K562 (cell line): ENCODE results near the gene MED15. TPM values are rescaled to one million over a fixed set of nuclear protein-coding genes. Genes with fewer than 3 reads are reported as not detected.

Experiments used
- ATAC-seq: fragments of 200-7000 bp; cut with Tn5 transposase; 3 replicates; pipeline ENCODE4 v1.9.1; 2020; ENCODE audit warnings: moderate library complexity
- BruUV-seq: library from RNA; stranded (reverse); fragments of 400-500 nt; replicated peaks from 2 replicates; lab custom pipeline; 2021; lab: Mats Ljungman, UMichigan
- CTCF ChIA-PET: fragments of 300-600 bp; formaldehyde crosslinking; extraction: SDS; loops from one replicate; lab custom pipeline; 2021; ENCODE audit warnings: low intra/inter-chr PET ratio; lab: Yijun Ruan, JAX
- POLR2A ChIA-PET: fragments of 300-600, 350-650 bp; sonication (Branson Sonifier 250); formaldehyde crosslinking; extraction: SDS; loops from one replicate; lab custom pipeline; 2021; ENCODE audit warnings: antibody characterized with exemption, inconsistent platforms; lab: Yijun Ruan, JAX
- DNase-seq, 4 experiments: peaks; one replicate each; pipeline versions ENCODE4 v3.0.0 to v3.0.0-alpha.2; 2011 to 2018; ENCODE audit warnings: low spot score in 3 of 4, mixed read lengths in 3 of 4; ENCODE audit errors: extremely low read depth in 1 of 4
- FAIRE-seq: peaks from 2 replicates; lab custom pipeline; 2011; peaks lifted over from hg19 to GRCh38; lab: Jason Lieb, UNC
- H2AFZ ChIP-seq: 2 replicates; pipeline ENCODE4 v1.6.0; 2011; ENCODE audit warnings: low read depth, low read length, control low read depth, inconsistent platforms
- H3K27ac ChIP-seq: fragments of 200-600 bp; 3 replicates; pipeline ENCODE4 v1.8.0; 2011; ENCODE audit warnings: low read depth, mild to moderate bottlenecking, control low read depth, inconsistent platforms, low read length, moderate library complexity, mixed read lengths; ENCODE audit errors: extremely low read depth
- H3K27me3 ChIP-seq, 2 experiments: fragments of 300-600 bp in 1 of 2; 2 replicates in 1 of 2; 3 replicates in 1 of 2; pipeline versions ENCODE4 v1.6.0 to v1.8.0; 2011; ENCODE audit warnings: inconsistent platforms in 2 of 2, low read length in 2 of 2, mild to moderate bottlenecking in 1 of 2, mixed read lengths in 1 of 2, moderate library complexity in 1 of 2; ENCODE audit not compliant: control insufficient read depth in 2 of 2, insufficient read depth in 2 of 2
- H3K36me3 ChIP-seq: fragments of 300-600 bp; 3 replicates; pipeline ENCODE4 v1.8.0; 2011; ENCODE audit warnings: mild to moderate bottlenecking, low read length, inconsistent platforms; ENCODE audit not compliant: control insufficient read depth, insufficient read depth
- H3K4me1 ChIP-seq, 2 experiments: fragments of 200-600 bp in 1 of 2; replicated peaks in 1 of 2; 2 replicates in 1 of 2; 3 replicates in 1 of 2; pipeline versions ENCODE4 v1.5.1 to v1.8.0; 2011; ENCODE audit warnings: inconsistent platforms in 2 of 2, low read length in 2 of 2, mild to moderate bottlenecking in 1 of 2, mixed read lengths in 1 of 2, moderate library complexity in 1 of 2; ENCODE audit not compliant: control insufficient read depth in 2 of 2, insufficient read depth in 2 of 2
- H3K4me2 ChIP-seq: 2 replicates; pipeline ENCODE4 v1.6.1; 2011; ENCODE audit warnings: low read length, control low read depth, inconsistent platforms, mixed read lengths; ENCODE audit not compliant: insufficient read depth
- H3K4me3 ChIP-seq: fragments of 200-600 bp; sonication (generic), shearing (Covaris generic); 2 replicates; pipeline ENCODE4 v1.5.1; 2016; ENCODE audit warnings: control low read depth, inconsistent platforms
- H3K79me2 ChIP-seq: fragments of 200-600 bp; 3 replicates; pipeline ENCODE4 v1.8.0; 2011; ENCODE audit warnings: low read length, inconsistent platforms; ENCODE audit not compliant: control insufficient read depth, insufficient read depth
- H3K9ac ChIP-seq, 2 experiments: 2 replicates each; pipeline versions ENCODE4 v1.6.0 to v1.6.1; 2011; ENCODE audit warnings: low read depth in 2 of 2, low read length in 2 of 2, control low read depth in 1 of 2, inconsistent platforms in 1 of 2, mild to moderate bottlenecking in 1 of 2, mixed read lengths in 1 of 2; ENCODE audit not compliant: insufficient read depth in 1 of 2
- H3K9me1 ChIP-seq: one replicate; pipeline ENCODE4 v1.6.0; 2011; ENCODE audit warnings: inconsistent platforms, mild to moderate bottlenecking, low read length, moderate library complexity; ENCODE audit not compliant: control insufficient read depth, insufficient read depth
- H3K9me3 ChIP-seq: replicated peaks from 2 replicates; pipeline ENCODE4 v1.5.1; 2011; ENCODE audit warnings: low read depth, low read length, inconsistent platforms; ENCODE audit not compliant: control insufficient read depth, insufficient read depth
- H4K20me1 ChIP-seq: replicated peaks from 2 replicates; pipeline ENCODE4 v1.6.1; 2011; ENCODE audit warnings: low read length, inconsistent platforms, mixed read lengths; ENCODE audit not compliant: control insufficient read depth, insufficient read depth
- BRCA1 ChIP-seq, 2 experiments: fragments of 450-650 bp in 1 of 2; sonication (generic) in 1 of 2; formaldehyde crosslinking in 1 of 2; IDR thresholded peaks; 2 replicates each; pipeline versions ENCODE4 v1.5.0 to v1.6.1; 2017 to 2020; ENCODE audit warnings: mild to moderate bottlenecking in 1 of 2, missing genetic modification reagents in 1 of 2
- HNRNPLL ChIP-seq: fragments of 200-400 bp; formaldehyde crosslinking; IDR thresholded peaks from 2 replicates; pipeline ENCODE4 v1.6.1; 2017; ENCODE audit warnings: low read length, low read depth, mild to moderate bottlenecking; ENCODE audit not compliant: poor library complexity, severe bottlenecking
- MBD1 ChIP-seq: fragments of 250-450 bp; sonication (Bioruptor Pico); IDR thresholded peaks from 2 replicates; pipeline ENCODE4 v1.8.0; 2022; ENCODE audit warnings: inconsistent platforms
- MYBL2 ChIP-seq, 2 experiments: fragments of 450-650 bp in 1 of 2; sonication (generic) in 1 of 2; formaldehyde crosslinking in 1 of 2; IDR thresholded peaks; 2 replicates each; pipeline versions ENCODE4 v1.6.1 to v1.8.1; 2017 to 2022; ENCODE audit warnings: borderline replicate concordance in 1 of 2, inconsistent platforms in 1 of 2, low read depth in 1 of 2, mild to moderate bottlenecking in 1 of 2, missing genetic modification reagents in 1 of 2, moderate library complexity in 1 of 2
- PHB ChIP-seq: fragments of 250-450 bp; sonication (Bioruptor Pico); IDR thresholded peaks from 2 replicates; pipeline ENCODE4 v1.5.0; 2021
- POLR2B ChIP-seq: fragments of 450-650 bp; IDR thresholded peaks from 2 replicates; pipeline ENCODE4 v1.6.1; 2018; ENCODE audit warnings: low read depth; ENCODE audit not compliant: partially characterized antibody
- SNRNP70 ChIP-seq: fragments of 200-400 bp; formaldehyde crosslinking; optimal IDR thresholded peaks from 2 replicates; pipeline ENCODE3; 2017; ENCODE audit warnings: low read depth, low read length
- SRSF3 ChIP-seq: fragments of 200-400 bp; formaldehyde crosslinking; IDR thresholded peaks from 2 replicates; pipeline ENCODE4 v1.6.1; 2016; ENCODE audit warnings: mild to moderate bottlenecking, low read length, moderate library complexity; ENCODE audit not compliant: insufficient read depth
- TAF9B ChIP-seq: fragments of 450-650 bp; IDR thresholded peaks from 2 replicates; pipeline ENCODE4 v1.6.1; 2018; ENCODE audit warnings: mild to moderate bottlenecking; ENCODE audit not compliant: partially characterized antibody
- THAP12 ChIP-seq: fragments of 250-450 bp; sonication (Bioruptor Pico); IDR thresholded peaks from 2 replicates; pipeline ENCODE4 v1.9.0; 2021; ENCODE audit warnings: mild to moderate bottlenecking, inconsistent platforms
- ZNF263 ChIP-seq: sonication (generic); formaldehyde crosslinking; IDR thresholded peaks from 2 replicates; pipeline ENCODE4 v1.8.0; 2022; ENCODE audit warnings: mild to moderate bottlenecking, missing genetic modification reagents, borderline replicate concordance
- ZNF511 ChIP-seq: sonication (generic); formaldehyde crosslinking; IDR thresholded peaks from 2 replicates; pipeline ENCODE4 v1.8.0; 2022; ENCODE audit warnings: mild to moderate bottlenecking, missing genetic modification reagents
- WGBS: fragments of 100-300 bp; shearing (Covaris generic); methylation state at CpG from one replicate; pipeline ENCODE4 v1.1.6; 2016; ENCODE audit warnings: low coverage, mixed read lengths; ENCODE audit not compliant: insufficient coverage; ENCODE audit errors: missing lambda C conversion rate; 5-methylcytosine and 5-hydroxymethylcytosine counted together
- in situ Hi-C: fragments of 300-500 bp; cut with MboI; formaldehyde crosslinking; loops from 4 replicates; pipeline ENCODE4 v1.15.0; 2018; ENCODE audit warnings: inconsistent platforms, mixed read lengths
- intact Hi-C: fragments of 100-400 bp; cut with micrococcal nuclease; formaldehyde crosslinking; loops from 2 replicates; pipeline ENCODE4 v1.14.2; 2022
- polyA plus RNA-seq, 8 experiments: library from polyadenylated mRNA; depleted of rRNA in 4 of 8; stranded (reverse) in 5 of 8; unstranded in 3 of 8; fragments of >200 nt; fragmentation: Nextera tagmentation in 2 of 8; fragmentation: Illumina TruSeq in 1 of 8; extraction: Ambion mirVana in 2 of 8; extraction: Trizol in 1 of 8; gene quantifications; 2 replicates each; pipeline versions ENCODE4 v1.2.1 to v1.2.3, GENCODE V29; 2011 to 2014; ENCODE audit warnings: inconsistent platforms in 1 of 8, missing spikeins in 1 of 8
- total RNA-seq, 7 experiments: library from RNA; depleted of rRNA in 6 of 7; stranded (reverse); fragments of >200 nt in 6 of 7; fragmentation: Illumina TruSeq in 2 of 7; extraction: Trizol in 2 of 7; gene quantifications; 2 replicates each; pipeline versions ENCODE4 v1.2.1 to v1.2.3, GENCODE V29; 2011 to 2021; ENCODE audit warnings: low replicate concordance in 1 of 7

The MED15 gene
- total and polyA plus RNA-seq, 9 of the 15 experiments (the other 6 are each of a cell fraction or from before 2014, with no cell fraction given): 4.0 to 271 (median 60.1) TPM

GRCh38 chr22:20458530-20459151 is 48.8 kb upstream of the MED15 start:
- BruUV-seq: no TSS peak
- no peak for FAIRE-seq
- CTCF ChIA-PET: no interaction called here
- 25% methylated on average over 8 of the region's 8 CpGs for WGBS
- peaks cover 16% of the 10 kb centered on the region for H4K20me1 ChIP-seq
- peak overlapping the region in 1 of 2 experiments; percentile 7; a peak in 1 of 4 replicates for H3K9ac ChIP-seq
- no peaks in the 10 kb centered on the region for H3K79me2 ChIP-seq
- no peaks in the 10 kb centered on the region for H3K9me1 ChIP-seq
- DNase-seq: no peak
- H2AFZ ChIP-seq: no peak overlapping the region
- POLR2A ChIA-PET: interaction anchor here (0.6 to 1.7 kb wide), 6 partner anchors 9 to 89 kb away, joined by 3 to 10 read pairs (median 4); no protein-coding TSS in a partner anchor
- no peak overlapping the region for H3K27ac ChIP-seq
- no peaks in the 10 kb centered on the region for H3K36me3 ChIP-seq
- ATAC-seq: no peak
- H3K4me1 ChIP-seq: no peaks in the 10 kb centered on the region; a peak in 2 of 5 replicates
- no peak overlapping the region for H3K4me3 ChIP-seq
- H3K27me3 ChIP-seq: peaks cover 0 to under 1% of the 10 kb centered on the region in 2 experiments; a peak in 2 of 5 replicates
- no peak overlapping the region for H3K4me2 ChIP-seq
- in situ Hi-C loops: loop anchor here (5.0 kb wide), 2 partner anchors 36 to 301 kb away; no protein-coding TSS in a partner anchor
- intact Hi-C loops: loop anchor here (5.0 kb wide), 1 partner anchor 161 kb away; no protein-coding TSS in a partner anchor
- no peaks in the 10 kb centered on the region for H3K9me3 ChIP-seq
- TF ChIP-seq SRSF3: 0 out of 2 replicates have a peak, but pooled peaks have one; percentile 32
- peak; percentile 80 for TF ChIP-seq ZNF263 (CRISPR knock-in tag)
- TF ChIP-seq PHB (CRISPR knock-in tag): 0 out of 2 replicates have a peak, but pooled peaks have one; percentile 52
- no peak for TF ChIP-seq BRCA1 (IDR thresholded peaks at IDR 0.05)
- TF ChIP-seq BRCA1 (CRISPR knock-in tag; IDR thresholded peaks at IDR 0.05): peak; percentile 14; the same call in 1 of the 2 replicates
- 0 out of 2 replicates have a peak, but pooled peaks have one; percentile 39 for TF ChIP-seq THAP12 (CRISPR knock-in tag)
- peak; percentile 30 for TF ChIP-seq SNRNP70
- TF ChIP-seq POLR2B: peak; percentile 30
- no peak for TF ChIP-seq ZNF511 (CRISPR knock-in tag)
- TF ChIP-seq HNRNPLL: peak; percentile 44
- TF ChIP-seq MYBL2 (IDR thresholded peaks at IDR 0.05; ENCODE audit: low read depth): no peak
- TF ChIP-seq MYBL2 (CRISPR knock-in tag; IDR thresholded peaks at IDR 0.05; ENCODE audit: borderline replicate concordance): 0 out of 2 replicates have a peak, but pooled peaks have one; percentile 76
- TF ChIP-seq TAF9B: no peak
- TF ChIP-seq MBD1 (CRISPR knock-in tag): no peak
